Measurements from ENCODE around the gene TAOK3. TPM values are rescaled to one million over a fixed set of nuclear protein-coding genes. Genes with fewer than 3 reads are reported as not detected.

TAOK3 gene
- total and polyA plus RNA-seq, 9 of the 15 experiments (the other 6 are each of a cell fraction or from before 2014, with no cell fraction given) = 24.3 to 83.5 (median 47.1) TPM

DNA sequence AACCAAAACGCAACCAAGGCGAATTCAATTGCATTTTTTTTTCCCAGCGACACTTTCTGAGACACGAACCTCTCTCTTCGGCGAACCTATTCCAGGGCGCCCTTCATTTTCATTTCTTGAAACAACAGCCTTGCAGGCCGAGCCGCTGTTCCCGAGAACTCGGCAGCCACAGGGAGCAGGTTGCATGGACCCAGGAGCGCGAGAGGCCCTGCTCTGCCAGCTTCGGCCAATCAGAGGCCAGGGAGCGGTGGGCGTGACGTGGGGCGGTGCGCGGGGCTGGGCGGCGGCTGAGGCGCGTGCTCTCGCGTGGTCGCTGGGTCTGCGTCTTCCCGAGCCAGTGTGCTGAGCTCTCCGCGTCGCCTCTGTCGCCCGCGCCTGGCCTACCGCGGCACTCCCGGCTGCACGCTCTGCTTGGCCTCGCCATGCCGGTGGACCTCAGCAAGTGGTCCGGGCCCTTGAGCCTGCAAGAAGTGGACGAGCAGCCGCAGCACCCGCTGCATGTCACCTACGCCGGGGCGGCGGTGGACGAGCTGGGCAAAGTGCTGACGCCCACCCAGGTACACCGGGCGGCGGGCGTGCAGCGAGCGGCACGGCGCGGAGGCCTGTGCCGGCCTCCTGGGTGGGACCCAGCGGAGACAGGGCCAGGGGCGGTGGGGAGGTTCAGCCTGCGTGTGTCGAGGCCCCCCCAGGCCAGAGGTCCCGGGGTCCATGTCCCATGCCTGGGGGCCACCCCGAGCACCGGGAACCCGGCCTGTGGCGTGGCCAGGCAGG is 236.7 kb downstream of the TAOK3 start, which contains the start of gene PEBP1 (continued):
- TF ChIP-seq, protein P1, sequence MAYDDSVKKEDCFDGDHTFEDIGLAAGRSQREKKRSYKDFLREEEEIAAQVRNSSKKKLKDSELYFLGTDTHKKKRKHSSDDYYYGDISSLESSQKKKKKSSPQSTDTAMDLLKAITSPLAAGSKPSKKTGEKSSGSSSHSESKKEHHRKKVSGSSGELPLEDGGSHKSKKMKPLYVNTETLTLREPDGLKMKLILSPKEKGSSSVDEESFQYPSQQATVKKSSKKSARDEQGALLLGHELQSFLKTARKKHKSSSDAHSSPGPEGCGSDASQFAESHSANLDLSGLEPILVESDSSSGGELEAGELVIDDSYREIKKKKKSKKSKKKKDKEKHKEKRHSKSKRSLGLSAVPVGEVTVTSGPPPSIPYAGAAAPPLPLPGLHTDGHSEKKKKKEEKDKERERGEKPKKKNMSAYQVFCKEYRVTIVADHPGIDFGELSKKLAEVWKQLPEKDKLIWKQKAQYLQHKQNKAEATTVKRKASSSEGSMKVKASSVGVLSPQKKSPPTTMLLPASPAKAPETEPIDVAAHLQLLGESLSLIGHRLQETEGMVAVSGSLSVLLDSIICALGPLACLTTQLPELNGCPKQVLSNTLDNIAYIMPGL (CRISPR knock-in tag; IDR thresholded peaks at IDR 0.05) = peak; percentile 69; the same call in 1 of the 2 replicates
- TF ChIP-seq MCM5 (IDR thresholded peaks at IDR 0.05; ENCODE audit: low read depth) (no peak), ZNF274 (IDR thresholded peaks at IDR 0.05; ENCODE audit: borderline replicate concordance, low read depth, low read length) (no peak), HDAC8 (tag; IDR thresholded peaks at IDR 0.05) (no peak), LCOR (CRISPR knock-in tag; IDR thresholded peaks at IDR 0.05) (peak; percentile 83), KLF1 (tag; IDR thresholded peaks at IDR 0.05) (peak; percentile 57; the same call in 1 of the 2 replicates), DIDO1 (tag; IDR thresholded peaks at IDR 0.05; ENCODE audit: low read depth) (no peak), IRF2 (CRISPR knock-in tag; IDR thresholded peaks at IDR 0.05) (no peak), CBX2 (IDR thresholded peaks at IDR 0.05; ENCODE audit: insufficient read depth, low read length, poor library complexity, severe bottlenecking) (no peak)
- TF ChIP-seq, protein P2, sequence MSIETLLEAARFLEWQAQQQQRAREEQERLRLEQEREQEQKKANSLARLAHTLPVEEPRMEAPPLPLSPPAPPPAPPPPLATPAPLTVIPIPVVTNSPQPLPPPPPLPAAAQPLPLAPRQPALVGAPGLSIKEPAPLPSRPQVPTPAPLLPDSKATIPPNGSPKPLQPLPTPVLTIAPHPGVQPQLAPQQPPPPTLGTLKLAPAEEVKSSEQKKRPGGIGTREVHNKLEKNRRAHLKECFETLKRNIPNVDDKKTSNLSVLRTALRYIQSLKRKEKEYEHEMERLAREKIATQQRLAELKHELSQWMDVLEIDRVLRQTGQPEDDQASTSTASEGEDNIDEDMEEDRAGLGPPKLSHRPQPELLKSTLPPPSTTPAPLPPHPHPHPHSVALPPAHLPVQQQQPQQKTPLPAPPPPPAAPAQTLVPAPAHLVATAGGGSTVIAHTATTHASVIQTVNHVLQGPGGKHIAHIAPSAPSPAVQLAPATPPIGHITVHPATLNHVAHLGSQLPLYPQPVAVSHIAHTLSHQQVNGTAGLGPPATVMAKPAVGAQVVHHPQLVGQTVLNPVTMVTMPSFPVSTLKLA (conservative IDR thresholded peaks at IDR 0.05) = peak; percentile 88 to 95
- TF ChIP-seq, protein P3, sequence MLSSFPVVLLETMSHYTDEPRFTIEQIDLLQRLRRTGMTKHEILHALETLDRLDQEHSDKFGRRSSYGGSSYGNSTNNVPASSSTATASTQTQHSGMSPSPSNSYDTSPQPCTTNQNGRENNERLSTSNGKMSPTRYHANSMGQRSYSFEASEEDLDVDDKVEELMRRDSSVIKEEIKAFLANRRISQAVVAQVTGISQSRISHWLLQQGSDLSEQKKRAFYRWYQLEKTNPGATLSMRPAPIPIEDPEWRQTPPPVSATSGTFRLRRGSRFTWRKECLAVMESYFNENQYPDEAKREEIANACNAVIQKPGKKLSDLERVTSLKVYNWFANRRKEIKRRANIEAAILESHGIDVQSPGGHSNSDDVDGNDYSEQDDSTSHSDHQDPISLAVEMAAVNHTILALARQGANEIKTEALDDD (IDR thresholded peaks at IDR 0.05) = no peak
- TF ChIP-seq, protein P4, sequence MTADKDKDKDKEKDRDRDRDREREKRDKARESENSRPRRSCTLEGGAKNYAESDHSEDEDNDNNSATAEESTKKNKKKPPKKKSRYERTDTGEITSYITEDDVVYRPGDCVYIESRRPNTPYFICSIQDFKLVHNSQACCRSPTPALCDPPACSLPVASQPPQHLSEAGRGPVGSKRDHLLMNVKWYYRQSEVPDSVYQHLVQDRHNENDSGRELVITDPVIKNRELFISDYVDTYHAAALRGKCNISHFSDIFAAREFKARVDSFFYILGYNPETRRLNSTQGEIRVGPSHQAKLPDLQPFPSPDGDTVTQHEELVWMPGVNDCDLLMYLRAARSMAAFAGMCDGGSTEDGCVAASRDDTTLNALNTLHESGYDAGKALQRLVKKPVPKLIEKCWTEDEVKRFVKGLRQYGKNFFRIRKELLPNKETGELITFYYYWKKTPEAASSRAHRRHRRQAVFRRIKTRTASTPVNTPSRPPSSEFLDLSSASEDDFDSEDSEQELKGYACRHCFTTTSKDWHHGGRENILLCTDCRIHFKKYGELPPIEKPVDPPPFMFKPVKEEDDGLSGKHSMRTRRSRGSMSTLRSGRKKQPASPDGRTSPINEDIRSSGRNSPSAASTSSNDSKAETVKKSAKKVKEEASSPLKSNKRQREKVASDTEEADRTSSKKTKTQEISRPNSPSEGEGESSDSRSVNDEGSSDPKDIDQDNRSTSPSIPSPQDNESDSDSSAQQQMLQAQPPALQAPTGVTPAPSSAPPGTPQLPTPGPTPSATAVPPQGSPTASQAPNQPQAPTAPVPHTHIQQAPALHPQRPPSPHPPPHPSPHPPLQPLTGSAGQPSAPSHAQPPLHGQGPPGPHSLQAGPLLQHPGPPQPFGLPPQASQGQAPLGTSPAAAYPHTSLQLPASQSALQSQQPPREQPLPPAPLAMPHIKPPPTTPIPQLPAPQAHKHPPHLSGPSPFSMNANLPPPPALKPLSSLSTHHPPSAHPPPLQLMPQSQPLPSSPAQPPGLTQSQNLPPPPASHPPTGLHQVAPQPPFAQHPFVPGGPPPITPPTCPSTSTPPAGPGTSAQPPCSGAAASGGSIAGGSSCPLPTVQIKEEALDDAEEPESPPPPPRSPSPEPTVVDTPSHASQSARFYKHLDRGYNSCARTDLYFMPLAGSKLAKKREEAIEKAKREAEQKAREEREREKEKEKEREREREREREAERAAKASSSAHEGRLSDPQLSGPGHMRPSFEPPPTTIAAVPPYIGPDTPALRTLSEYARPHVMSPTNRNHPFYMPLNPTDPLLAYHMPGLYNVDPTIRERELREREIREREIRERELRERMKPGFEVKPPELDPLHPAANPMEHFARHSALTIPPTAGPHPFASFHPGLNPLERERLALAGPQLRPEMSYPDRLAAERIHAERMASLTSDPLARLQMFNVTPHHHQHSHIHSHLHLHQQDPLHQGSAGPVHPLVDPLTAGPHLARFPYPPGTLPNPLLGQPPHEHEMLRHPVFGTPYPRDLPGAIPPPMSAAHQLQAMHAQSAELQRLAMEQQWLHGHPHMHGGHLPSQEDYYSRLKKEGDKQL (CRISPR knock-in tag; IDR thresholded peaks at IDR 0.05; ENCODE audit: borderline replicate concordance) = 0 out of 2 replicates have a peak, but pooled peaks have one; percentile 31
- TF ChIP-seq, protein P5, sequence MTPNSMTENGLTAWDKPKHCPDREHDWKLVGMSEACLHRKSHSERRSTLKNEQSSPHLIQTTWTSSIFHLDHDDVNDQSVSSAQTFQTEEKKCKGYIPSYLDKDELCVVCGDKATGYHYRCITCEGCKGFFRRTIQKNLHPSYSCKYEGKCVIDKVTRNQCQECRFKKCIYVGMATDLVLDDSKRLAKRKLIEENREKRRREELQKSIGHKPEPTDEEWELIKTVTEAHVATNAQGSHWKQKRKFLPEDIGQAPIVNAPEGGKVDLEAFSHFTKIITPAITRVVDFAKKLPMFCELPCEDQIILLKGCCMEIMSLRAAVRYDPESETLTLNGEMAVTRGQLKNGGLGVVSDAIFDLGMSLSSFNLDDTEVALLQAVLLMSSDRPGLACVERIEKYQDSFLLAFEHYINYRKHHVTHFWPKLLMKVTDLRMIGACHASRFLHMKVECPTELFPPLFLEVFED (CRISPR knock-in tag; conservative IDR thresholded peaks at IDR 0.05) = no peak
- TF ChIP-seq, protein P6, sequence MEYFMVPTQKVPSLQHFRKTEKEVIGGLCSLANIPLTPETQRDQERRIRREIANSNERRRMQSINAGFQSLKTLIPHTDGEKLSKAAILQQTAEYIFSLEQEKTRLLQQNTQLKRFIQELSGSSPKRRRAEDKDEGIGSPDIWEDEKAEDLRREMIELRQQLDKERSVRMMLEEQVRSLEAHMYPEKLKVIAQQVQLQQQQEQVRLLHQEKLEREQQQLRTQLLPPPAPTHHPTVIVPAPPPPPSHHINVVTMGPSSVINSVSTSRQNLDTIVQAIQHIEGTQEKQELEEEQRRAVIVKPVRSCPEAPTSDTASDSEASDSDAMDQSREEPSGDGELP (CRISPR knock-in tag; IDR thresholded peaks at IDR 0.05; ENCODE audit: borderline replicate concordance) = peak; percentile 84

Data from K562 (cell line).